Hematopoietic multipotent progenitor cell treated with erythropoietin and hydrocortisone succinate and interleukin-3 and kit ligand, for 6 days (in vitro differentiated cells): ENCODE data around the gene PRKAR2B.
A peak's percentile ranks its signal among the peaks of the same experiment; 100 is the strongest.
"Not testable (repeated sequence)": the region's sequence is repeated elsewhere in the genome, so short reads cannot be mapped to it uniquely, and the experiment has no call there.

ENCODE experiments used
- DNase-seq: peaks from one replicate; pipeline ENCODE4 v3.0.0-alpha.2; 2015

The PRKAR2B gene

GRCh38 chr7:107029061-107029763 lies 15.3 kb upstream of the PRKAR2B start:
- peak; percentile 93 for DNase-seq

- DNase-seq: no peak
Measured at GRCh38 chr7:107029764-107030286, 14.7 kb upstream of the PRKAR2B start.

- DNase-seq: peak; percentile 77
Measured at GRCh38 chr7:107032050-107032449, 12.5 kb upstream of the PRKAR2B start.

- no peak for DNase-seq
Measured at GRCh38 chr7:107032720-107033438, 11.6 kb upstream of the PRKAR2B start.

- DNase-seq: no peak
Measured at GRCh38 chr7:107034553-107034952, 10.0 kb upstream of the PRKAR2B start.

- peak; percentile 67 for DNase-seq
Measured at GRCh38 chr7:107035446-107035845, 9.1 kb upstream of the PRKAR2B start.

- no peak for DNase-seq
Measured at GRCh38 chr7:107036535-107036934, 8.0 kb upstream of the PRKAR2B start.

- no peak for DNase-seq
Measured at GRCh38 chr7:107037717-107038603, 6.5 kb upstream of the PRKAR2B start.

GRCh38 chr7:107039199-107039900 lies 5.2 kb upstream of the PRKAR2B start:
- no peak for DNase-seq

- no peak for DNase-seq
Measured at GRCh38 chr7:107041097-107041496, 3.4 kb upstream of the PRKAR2B start.

- not testable (repeated sequence) for DNase-seq
Measured at GRCh38 chr7:107041764-107042163, 2.7 kb upstream of the PRKAR2B start.

- not testable (repeated sequence) for DNase-seq
Measured at GRCh38 chr7:107042326-107042910, 2.1 kb upstream of the PRKAR2B start.

- DNase-seq: no peak
Measured at GRCh38 chr7:107043491-107043890, 1.0 kb upstream of the PRKAR2B start.

- no peak for DNase-seq
Measured at GRCh38 chr7:107043921-107044346, 571 bp upstream of the PRKAR2B start.

GRCh38 chr7:107045195-107045960 lies 873 bp downstream of the PRKAR2B start:
- DNase-seq: peak; percentile 43

GRCh38 chr7:107045980-107046379 lies 1.5 kb downstream of the PRKAR2B start:
- peak; percentile 56 for DNase-seq

- DNase-seq: no peak
Measured at GRCh38 chr7:107046491-107047259, 2.2 kb downstream of the PRKAR2B start.

GRCh38 chr7:107047902-107048782 lies 3.6 kb downstream of the PRKAR2B start:
- DNase-seq: no peak

- no peak for DNase-seq
Measured at GRCh38 chr7:107048783-107049418, 4.4 kb downstream of the PRKAR2B start.
